Tibial nerve (tissue), 4 donors: Measurements from ENCODE around the gene TOP1. TPM values are rescaled to one million over a fixed set of nuclear protein-coding genes. Genes with fewer than 3 reads are reported as not detected.

ENCODE experiments used
- DNase-seq, 2 donors: peaks; one replicate each; pipeline ENCODE4 v3.0.0-alpha.2; 2019; ENCODE audit warnings: low spot score in 2 of 2
- H3K27ac ChIP-seq, 4 donors: fragments of 200-600 bp; sonication (generic) in 3 of 4; one replicate each; pipeline ENCODE4 v1.5.1; 2017 to 2019; ENCODE audit warnings: mild to moderate bottlenecking in 1 of 4
- H3K27me3 ChIP-seq, 2 donors: fragments of 200-600 bp; sonication (generic) in 1 of 2; one replicate each; pipeline versions ENCODE4 v1.5.1 to v1.6.0; 2017 to 2019
- H3K36me3 ChIP-seq, 3 donors: fragments of 200-600 bp; sonication (generic); one replicate each; pipeline ENCODE4 v1.5.1; 2018 to 2019
- H3K4me1 ChIP-seq, 4 donors: fragments of 200-600 bp; sonication (generic) in 3 of 4; one replicate each; pipeline ENCODE4 v1.5.1; 2017 to 2019
- H3K4me3 ChIP-seq, 4 donors: fragments of 200-600 bp; sonication (generic) in 3 of 4; one replicate each; pipeline ENCODE4 v1.5.1; 2017 to 2019; ENCODE audit warnings: mild to moderate bottlenecking in 1 of 4, moderate library complexity in 1 of 4
- H3K9me3 ChIP-seq, 4 donors: fragments of 200-600 bp; sonication (generic) in 3 of 4; one replicate each; pipeline ENCODE4 v1.5.1; 2017 to 2019
- CTCF ChIP-seq, 5 experiments: fragments of 200-600 bp in 3 of 5; fragments of 450-650 bp in 2 of 5; sonication (generic) in 3 of 5; IDR thresholded peaks; one replicate each; pipeline ENCODE4 v1.5.1; 2016 to 2019; ENCODE audit warnings: antibody characterized with exemption in 5 of 5, mild to moderate bottlenecking in 3 of 5, moderate library complexity in 2 of 5
- EP300 ChIP-seq, 2 donors: sonication (generic); formaldehyde crosslinking; IDR thresholded peaks; one replicate each; pipeline ENCODE4 v1.6.1; 2017; ENCODE audit warnings: antibody characterized with exemption in 2 of 2, mild to moderate bottlenecking in 1 of 2
- POLR2A ChIP-seq, 2 donors: fragments of 450-650 bp; IDR thresholded peaks; one replicate each; pipeline ENCODE4 v1.6.1; 2017; ENCODE audit warnings: antibody characterized with exemption in 2 of 2, mild to moderate bottlenecking in 2 of 2, moderate library complexity in 2 of 2
- WGBS, 2 donors: methylation state at CpG; one replicate each; pipeline ENCODE4 v1.1.5; 2018; 5-methylcytosine and 5-hydroxymethylcytosine counted together
- total RNA-seq, 4 donors: library from RNA; depleted of rRNA; stranded (reverse); fragments of >200 nt; gene quantifications; one replicate each; pipeline ENCODE4 v1.1.0, GENCODE V29; 2016

The TOP1 gene
- total RNA-seq, 4 donors from 2014 or later = 17.9 to 29.1 (median 23.1) TPM

GRCh38 chr20:41030061-41030460 lies 1.4 kb downstream of the TOP1 start:
- peak overlapping the region; percentile 96 to 100 (median 98) for H3K27ac ChIP-seq
- no peaks in the 10 kb centered on the region for H3K36me3 ChIP-seq
- H3K4me1 ChIP-seq = peaks cover 0 to 60% (median 29%) of the 10 kb centered on the region in 4 donors
- peak overlapping the region; percentile 77 to 99 (median 90) for H3K4me3 ChIP-seq
- 8 to 9% methylated on average over 6 of the region's 6 CpGs for WGBS, 2 donors
- TF ChIP-seq POLR2A (IDR thresholded peaks at IDR 0.05) (no peak), EP300 (IDR thresholded peaks at IDR 0.05) (no peak), CTCF (IDR thresholded peaks at IDR 0.05) (no peak)
- H3K27me3 ChIP-seq = no peaks in the 10 kb centered on the region
- no peak for DNase-seq
- no peaks in the 10 kb centered on the region for H3K9me3 ChIP-seq

- WGBS, 2 donors = 49 to 58% methylated on average over 5 of the region's 5 CpGs
Measured at GRCh38 chr20:41030531-41031242, 2.1 kb downstream of the TOP1 start.

GRCh38 chr20:41031243-41031619 lies 2.6 kb downstream of the TOP1 start:
- no peak for TF ChIP-seq EP300 (IDR thresholded peaks at IDR 0.05)
- TF ChIP-seq POLR2A (IDR thresholded peaks at IDR 0.05) = no peak
- TF ChIP-seq CTCF (IDR thresholded peaks at IDR 0.05) = no peak
- Histone ChIP-seq H3K4me1 (peaks cover 0 to 72% (median 29%) of the 10 kb centered on the region in 4 donors), H3K4me3 (peak overlapping the region in 2 of 4 donors; percentile 77 to 82), H3K9me3 (no peaks in the 10 kb centered on the region), H3K36me3 (no peaks in the 10 kb centered on the region), H3K27ac (no peak overlapping the region), H3K27me3 (no peaks in the 10 kb centered on the region)
- WGBS, 2 donors = 73 to 83% methylated on average over 2 of the region's 2 CpGs
- DNase-seq = no peak

More at GRCh38 chr20:41030531-41031242, 2.1 kb downstream of the TOP1 start:
- DNase-seq = peak in 1 of 2 donors; percentile 21
- Histone ChIP-seq H3K27ac (peak overlapping the region in 3 of 4 donors; percentile 12 to 100 (median 98)), H3K36me3 (no peaks in the 10 kb centered on the region), H3K27me3 (no peaks in the 10 kb centered on the region), H3K4me1 (peaks cover 0 to 66% (median 29%) of the 10 kb centered on the region in 4 donors), H3K4me3 (peak overlapping the region; percentile 77 to 99 (median 90)), H3K9me3 (no peaks in the 10 kb centered on the region)
- TF ChIP-seq EP300 (IDR thresholded peaks at IDR 0.05) (no peak), CTCF (IDR thresholded peaks at IDR 0.05) (no peak), POLR2A (IDR thresholded peaks at IDR 0.05) (no peak)

GRCh38 chr20:41032271-41032670 lies 3.6 kb downstream of the TOP1 start:
- no peak for DNase-seq
- 95 to 96% methylated on average over 3 of the region's 3 CpGs for WGBS, 2 donors
- Histone ChIP-seq H3K36me3 (no peaks in the 10 kb centered on the region), H3K27me3 (no peaks in the 10 kb centered on the region), H3K9me3 (no peaks in the 10 kb centered on the region), H3K4me1 (peaks cover 0 to 81% (median 29%) of the 10 kb centered on the region in 4 donors), H3K4me3 (no peak overlapping the region), H3K27ac (no peak overlapping the region)
- TF ChIP-seq POLR2A (IDR thresholded peaks at IDR 0.05) (no peak), CTCF (IDR thresholded peaks at IDR 0.05) (no peak), EP300 (IDR thresholded peaks at IDR 0.05) (no peak)

GRCh38 chr20:41034239-41034638 lies 5.6 kb downstream of the TOP1 start:
- no peak for TF ChIP-seq CTCF (IDR thresholded peaks at IDR 0.05)
- no peak for TF ChIP-seq EP300 (IDR thresholded peaks at IDR 0.05)
- no peak for TF ChIP-seq POLR2A (IDR thresholded peaks at IDR 0.05)
- no peak for DNase-seq
- H3K27ac ChIP-seq = no peak overlapping the region
- H3K4me3 ChIP-seq = no peak overlapping the region
- no peaks in the 10 kb centered on the region for H3K9me3 ChIP-seq
- peaks cover 0 to 86% (median 28%) of the 10 kb centered on the region in 4 donors for H3K4me1 ChIP-seq
- H3K27me3 ChIP-seq = no peaks in the 10 kb centered on the region
- 81% methylated on average over 3 of the region's 3 CpGs for WGBS, 2 donors
- H3K36me3 ChIP-seq = no peaks in the 10 kb centered on the region
